GM12892 (cell line): ENCODE measurements around the gene STON1.

ENCODE experiments used
- POLR2A ChIP-seq: IDR thresholded peaks from 2 replicates; pipeline ENCODE4 v1.6.1; 2011; ENCODE audit warnings: low read depth, low read length, control low read depth
- POLR2AphosphoS5 ChIP-seq: IDR thresholded peaks from 2 replicates; pipeline ENCODE4 v1.6.1; 2011; ENCODE audit warnings: low read depth, low read length, control low read depth
- TAF1 ChIP-seq: IDR thresholded peaks from 2 replicates; pipeline ENCODE4 v1.6.1; 2011; ENCODE audit warnings: low read depth, mild to moderate bottlenecking, control low read depth, low read length, borderline replicate concordance

DNA sequence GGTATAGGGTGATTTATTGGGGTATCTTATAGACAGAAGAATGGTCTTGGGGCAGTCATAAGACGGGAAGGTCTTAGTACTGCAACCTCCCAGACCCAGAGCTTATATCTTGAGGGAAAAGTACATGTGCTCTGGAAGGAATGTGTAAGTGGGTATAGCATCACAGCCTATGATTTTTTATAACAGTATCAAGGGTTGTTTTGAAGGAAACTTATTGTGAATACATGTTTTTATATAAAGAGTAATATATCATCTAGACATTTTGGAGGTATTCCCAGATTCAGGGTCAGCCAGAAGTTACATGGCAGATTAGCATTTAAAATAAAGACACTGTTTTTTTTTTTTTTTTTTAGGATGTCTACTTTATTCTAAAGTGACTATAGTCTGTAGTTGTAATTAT lies 47.6 kb upstream of the STON1 start:
- no peak for TF ChIP-seq POLR2A
- TF ChIP-seq POLR2AphosphoS5, result no peak
- TF ChIP-seq TAF1, result no peak
